HepG2 (cell line): ENCODE measurements around the gene CCDC14. TPM values are rescaled to one million over a fixed set of nuclear protein-coding genes. Genes with fewer than 3 reads are reported as not detected.

Source experiments
- CEBPB ChIP-seq: IDR thresholded peaks from 2 replicates; pipeline ENCODE4 v1.6.1; 2011; ENCODE audit warnings: low read depth, low read length, improper control_type of control experiment, borderline replicate concordance
- CREB1 ChIP-seq, 2 experiments: fragments of 450-650 bp in 1 of 2; IDR thresholded peaks; 2 replicates each; pipeline ENCODE4 v1.6.1; 2016 to 2017; ENCODE audit warnings: control low read depth in 1 of 2, mild to moderate bottlenecking in 1 of 2, missing compliant biosample characterization in 1 of 2, missing genetic modification characterization in 1 of 2
- DMTF1 ChIP-seq: sonication (generic); formaldehyde crosslinking; IDR thresholded peaks from 2 replicates; pipeline ENCODE4 v1.4.0; 2020; ENCODE audit warnings: mild to moderate bottlenecking, missing genetic modification reagents
- EHMT2 ChIP-seq: fragments of 200-600 bp; sonication (generic); IDR thresholded peaks from 2 replicates; pipeline ENCODE4 v1.7.0; 2017; ENCODE audit warnings: antibody characterized with exemption, low read depth, low read length, borderline replicate concordance
- PPARG ChIP-seq: conservative IDR thresholded peaks from 2 replicates; pipeline ENCODE4 v1.6.1; 2016; ENCODE audit warnings: missing biosample characterization, missing genetic modification reagents
- REPIN1 ChIP-seq: sonication (generic); formaldehyde crosslinking; IDR thresholded peaks from 2 replicates; pipeline ENCODE4 v1.8.0; 2022; ENCODE audit warnings: missing genetic modification reagents, low read depth, mild to moderate bottlenecking, borderline replicate concordance
- SOX5 ChIP-seq: IDR thresholded peaks from 2 replicates; pipeline ENCODE4 v1.6.1; 2016; ENCODE audit warnings: borderline replicate concordance
- TAF15 ChIP-seq: fragments of 200-400 bp; formaldehyde crosslinking; IDR thresholded peaks from one replicate; pipeline ENCODE4 v1.6.1; 2018; ENCODE audit warnings: mild to moderate bottlenecking, low read depth, low read length; ENCODE audit not compliant: poor library complexity, severe bottlenecking
- WIZ ChIP-seq: sonication (generic); formaldehyde crosslinking; IDR thresholded peaks from 2 replicates; pipeline ENCODE4 v1.5.1; 2020; ENCODE audit warnings: mild to moderate bottlenecking, missing genetic modification reagents
- ZFYVE20 ChIP-seq: sonication (generic); formaldehyde crosslinking; IDR thresholded peaks from 2 replicates; pipeline ENCODE4 v1.8.0; 2023; ENCODE audit warnings: low read depth, mild to moderate bottlenecking, moderate library complexity, missing genetic modification reagents, borderline replicate concordance
- ZNF207 ChIP-seq: fragments of 450-650 bp; IDR thresholded peaks from 2 replicates; pipeline ENCODE4 v1.6.1; 2016; ENCODE audit warnings: antibody characterized with exemption, borderline replicate concordance
- ZNF260 ChIP-seq: sonication (generic); formaldehyde crosslinking; IDR thresholded peaks from 2 replicates; pipeline ENCODE4 v1.4.0; 2020; ENCODE audit warnings: missing genetic modification reagents, low read depth, mild to moderate bottlenecking, borderline replicate concordance
- ZNF816 ChIP-seq: sonication (generic); formaldehyde crosslinking; IDR thresholded peaks from 2 replicates; pipeline ENCODE4 v1.8.0; 2022; ENCODE audit warnings: missing genetic modification reagents, mild to moderate bottlenecking, borderline replicate concordance
- ZSCAN30 ChIP-seq: sonication (generic); formaldehyde crosslinking; IDR thresholded peaks from 2 replicates; pipeline ENCODE4 v1.5.0; 2020; ENCODE audit warnings: mild to moderate bottlenecking, missing genetic modification reagents
- polyA plus RNA-seq, 8 experiments: library from polyadenylated mRNA; depleted of rRNA in 3 of 8; stranded (reverse) in 7 of 8; unstranded in 1 of 8; fragments of >200 nt; fragmentation: Illumina TruSeq in 4 of 8; extraction: Trizol in 4 of 8; gene quantifications; 2 replicates each; pipeline versions ENCODE4 v1.2.1 to v1.2.3, GENCODE V29; 2011 to 2016; ENCODE audit warnings: low read depth in 4 of 8, missing spikeins in 1 of 8, mixed read lengths in 1 of 8; ENCODE audit not compliant: insufficient read depth in 1 of 8
- total RNA-seq, 5 experiments: library from RNA; depleted of rRNA; stranded (reverse); fragments of >200 nt; fragmentation: Illumina TruSeq; extraction: Trizol; gene quantifications; 2 replicates each; pipeline ENCODE4 v1.2.3, GENCODE V29; 2016; ENCODE audit warnings: low read depth in 1 of 5
- TF ChIP-seq, protein P1 (sequence below): sonication (generic); formaldehyde crosslinking; IDR thresholded peaks from 2 replicates; pipeline ENCODE4 v1.4.0; 2020; ENCODE audit warnings: mild to moderate bottlenecking, low read depth, missing genetic modification reagents
- TF ChIP-seq, protein P2 (sequence below), 2 experiments: sonication (generic) in 1 of 2; formaldehyde crosslinking in 1 of 2; IDR thresholded peaks; 2 replicates each; pipeline versions ENCODE4 v1.4.0 to v1.6.1; 2018 to 2020; ENCODE audit warnings: missing genetic modification reagents in 2 of 2, borderline replicate concordance in 1 of 2, low read depth in 1 of 2, mild to moderate bottlenecking in 1 of 2, missing biosample characterization in 1 of 2
- TF ChIP-seq, protein P3 (sequence below): sonication (generic); formaldehyde crosslinking; IDR thresholded peaks from 2 replicates; pipeline ENCODE4 v1.5.1; 2020; ENCODE audit warnings: missing genetic modification reagents, mild to moderate bottlenecking, borderline replicate concordance
- TF ChIP-seq, protein P4 (sequence below): IDR thresholded peaks from 2 replicates; pipeline ENCODE4 v1.6.1; 2016; ENCODE audit warnings: mild to moderate bottlenecking

The CCDC14 gene
- total and polyA plus RNA-seq, 2 of the 13 experiments (the other 11 are each of a cell fraction or from before 2014, with no cell fraction given), result 48.7 to 49.0 TPM

DNA sequence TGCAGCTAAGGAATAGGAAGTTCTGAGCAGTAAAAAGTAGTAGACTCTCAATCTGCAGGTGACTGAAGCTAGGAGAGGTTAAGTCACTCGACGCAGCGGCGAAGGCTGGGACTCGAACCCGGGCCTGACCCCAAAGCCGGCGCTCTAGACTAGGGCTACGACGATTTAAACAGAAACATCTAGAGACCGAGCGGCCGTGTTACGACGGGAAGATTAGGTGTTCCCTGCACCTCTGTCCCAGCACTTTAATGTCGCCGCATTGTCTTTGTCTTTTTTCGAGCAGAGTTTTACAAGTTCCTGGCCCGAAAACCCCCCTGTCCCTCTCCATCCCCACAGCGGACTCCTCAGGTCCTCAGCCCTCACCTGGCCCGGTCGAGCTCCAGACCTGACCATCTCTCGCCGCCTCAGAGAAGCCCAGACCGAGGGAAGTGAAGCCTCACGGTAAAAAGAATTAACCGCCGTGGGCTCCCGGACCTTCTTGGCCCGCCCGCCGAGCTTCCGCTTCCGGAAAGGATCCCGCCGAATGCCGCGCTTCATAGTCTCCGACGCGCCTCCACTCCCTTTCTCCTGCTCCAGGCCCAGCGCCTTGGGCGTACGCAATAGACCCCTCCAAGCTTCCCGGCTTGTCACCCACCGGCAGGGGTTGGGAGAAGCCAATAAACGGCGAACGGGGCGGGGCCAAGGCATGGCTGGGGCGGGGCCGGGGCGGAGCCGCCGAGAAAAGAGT is at the start of gene CCDC14 (continued):
- TF ChIP-seq CREB1 (IDR thresholded peaks at IDR 0.05), result no peak
- TF ChIP-seq CREB1 (CRISPR knock-in tag; IDR thresholded peaks at IDR 0.05), result 0 out of 2 replicates have a peak, but pooled peaks have one; percentile 26
- no peak for TF ChIP-seq WIZ
- TF ChIP-seq SOX5 (CRISPR knock-in tag), result no peak
- no peak for TF ChIP-seq ZNF816 (CRISPR knock-in tag)
- 0 out of 2 replicates have a peak, but pooled peaks have one; percentile 33 for TF ChIP-seq ZNF260 (CRISPR knock-in tag)
- no peak for TF ChIP-seq EHMT2
- 0 out of 2 replicates have a peak, but pooled peaks have one; percentile 25 for TF ChIP-seq CEBPB
- TF ChIP-seq ZFYVE20 (CRISPR knock-in tag), result no peak
- TF ChIP-seq, protein P1, sequence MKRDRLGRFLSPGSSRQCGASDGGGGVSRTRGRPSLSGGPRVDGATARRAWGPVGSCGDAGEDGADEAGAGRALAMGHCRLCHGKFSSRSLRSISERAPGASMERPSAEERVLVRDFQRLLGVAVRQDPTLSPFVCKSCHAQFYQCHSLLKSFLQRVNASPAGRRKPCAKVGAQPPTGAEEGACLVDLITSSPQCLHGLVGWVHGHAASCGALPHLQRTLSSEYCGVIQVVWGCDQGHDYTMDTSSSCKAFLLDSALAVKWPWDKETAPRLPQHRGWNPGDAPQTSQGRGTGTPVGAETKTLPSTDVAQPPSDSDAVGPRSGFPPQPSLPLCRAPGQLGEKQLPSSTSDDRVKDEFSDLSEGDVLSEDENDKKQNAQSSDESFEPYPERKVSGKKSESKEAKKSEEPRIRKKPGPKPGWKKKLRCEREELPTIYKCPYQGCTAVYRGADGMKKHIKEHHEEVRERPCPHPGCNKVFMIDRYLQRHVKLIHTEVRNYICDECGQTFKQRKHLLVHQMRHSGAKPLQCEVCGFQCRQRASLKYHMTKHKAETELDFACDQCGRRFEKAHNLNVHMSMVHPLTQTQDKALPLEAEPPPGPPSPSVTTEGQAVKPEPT, result no peak
- peak; percentile 66; the same call in 1 of the 2 replicates for TF ChIP-seq REPIN1
- no peak for TF ChIP-seq ZNF207
- no peak for TF ChIP-seq DMTF1 (CRISPR knock-in tag)
- TF ChIP-seq, protein P2, sequence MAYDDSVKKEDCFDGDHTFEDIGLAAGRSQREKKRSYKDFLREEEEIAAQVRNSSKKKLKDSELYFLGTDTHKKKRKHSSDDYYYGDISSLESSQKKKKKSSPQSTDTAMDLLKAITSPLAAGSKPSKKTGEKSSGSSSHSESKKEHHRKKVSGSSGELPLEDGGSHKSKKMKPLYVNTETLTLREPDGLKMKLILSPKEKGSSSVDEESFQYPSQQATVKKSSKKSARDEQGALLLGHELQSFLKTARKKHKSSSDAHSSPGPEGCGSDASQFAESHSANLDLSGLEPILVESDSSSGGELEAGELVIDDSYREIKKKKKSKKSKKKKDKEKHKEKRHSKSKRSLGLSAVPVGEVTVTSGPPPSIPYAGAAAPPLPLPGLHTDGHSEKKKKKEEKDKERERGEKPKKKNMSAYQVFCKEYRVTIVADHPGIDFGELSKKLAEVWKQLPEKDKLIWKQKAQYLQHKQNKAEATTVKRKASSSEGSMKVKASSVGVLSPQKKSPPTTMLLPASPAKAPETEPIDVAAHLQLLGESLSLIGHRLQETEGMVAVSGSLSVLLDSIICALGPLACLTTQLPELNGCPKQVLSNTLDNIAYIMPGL (CRISPR knock-in tag; IDR thresholded peaks at IDR 0.05; ENCODE audit: borderline replicate concordance in 1 of 2, low read depth in 1 of 2), result peak; percentile 55 to 70; a peak in 3 of 4 replicates
- TF ChIP-seq TAF15, result no peak
- no peak for TF ChIP-seq ZSCAN30 (CRISPR knock-in tag)
- TF ChIP-seq, protein P3, sequence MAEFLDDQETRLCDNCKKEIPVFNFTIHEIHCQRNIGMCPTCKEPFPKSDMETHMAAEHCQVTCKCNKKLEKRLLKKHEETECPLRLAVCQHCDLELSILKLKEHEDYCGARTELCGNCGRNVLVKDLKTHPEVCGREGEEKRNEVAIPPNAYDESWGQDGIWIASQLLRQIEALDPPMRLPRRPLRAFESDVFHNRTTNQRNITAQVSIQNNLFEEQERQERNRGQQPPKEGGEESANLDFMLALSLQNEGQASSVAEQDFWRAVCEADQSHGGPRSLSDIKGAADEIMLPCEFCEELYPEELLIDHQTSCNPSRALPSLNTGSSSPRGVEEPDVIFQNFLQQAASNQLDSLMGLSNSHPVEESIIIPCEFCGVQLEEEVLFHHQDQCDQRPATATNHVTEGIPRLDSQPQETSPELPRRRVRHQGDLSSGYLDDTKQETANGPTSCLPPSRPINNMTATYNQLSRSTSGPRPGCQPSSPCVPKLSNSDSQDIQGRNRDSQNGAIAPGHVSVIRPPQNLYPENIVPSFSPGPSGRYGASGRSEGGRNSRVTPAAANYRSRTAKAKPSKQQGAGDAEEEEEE (CRISPR knock-in tag), result no peak
- 0 out of 2 replicates have a peak, but pooled peaks have one; percentile 31 for TF ChIP-seq PPARG (CRISPR knock-in tag)
- TF ChIP-seq, protein P4, sequence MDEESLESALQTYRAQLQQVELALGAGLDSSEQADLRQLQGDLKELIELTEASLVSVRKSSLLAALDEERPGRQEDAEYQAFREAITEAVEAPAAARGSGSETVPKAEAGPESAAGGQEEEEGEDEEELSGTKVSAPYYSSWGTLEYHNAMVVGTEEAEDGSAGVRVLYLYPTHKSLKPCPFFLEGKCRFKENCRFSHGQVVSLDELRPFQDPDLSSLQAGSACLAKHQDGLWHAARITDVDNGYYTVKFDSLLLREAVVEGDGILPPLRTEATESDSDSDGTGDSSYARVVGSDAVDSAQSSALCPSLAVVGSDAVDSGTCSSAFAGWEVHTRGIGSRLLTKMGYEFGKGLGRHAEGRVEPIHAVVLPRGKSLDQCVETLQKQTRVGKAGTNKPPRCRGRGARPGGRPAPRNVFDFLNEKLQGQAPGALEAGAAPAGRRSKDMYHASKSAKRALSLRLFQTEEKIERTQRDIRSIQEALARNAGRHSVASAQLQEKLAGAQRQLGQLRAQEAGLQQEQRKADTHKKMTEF (CRISPR knock-in tag), result peak; percentile 17; the same call in 1 of the 2 replicates
